ENCODE results near the gene TMEM63C.

DNA sequence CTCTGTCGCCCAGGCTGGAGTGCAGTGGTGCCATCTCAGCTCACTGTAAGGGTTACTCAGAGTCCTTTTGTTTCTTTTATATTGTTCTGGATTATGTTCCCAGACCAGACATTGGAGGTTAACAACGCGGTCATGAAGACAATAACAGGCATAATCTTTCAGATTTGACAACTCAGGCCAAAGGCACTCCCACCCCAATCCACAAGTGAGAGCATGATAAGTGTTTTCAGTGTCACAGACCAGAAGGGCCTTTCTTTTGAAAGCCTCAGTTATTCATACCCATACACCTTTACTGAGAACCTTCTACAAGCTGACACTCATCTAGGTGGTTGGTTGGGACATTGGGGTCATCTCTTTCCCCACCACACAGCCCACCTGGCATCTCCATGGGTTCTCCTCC is 2.9 kb upstream of the TMEM63C start:
- no peak for TF ChIP-seq EP300 (IDR thresholded peaks at IDR 0.05; ENCODE audit: borderline replicate concordance)
- TF ChIP-seq EGR1 (IDR thresholded peaks at IDR 0.05), result no peak
- TF ChIP-seq RAD21 (IDR thresholded peaks at IDR 0.05; ENCODE audit: low read depth), result no peak
- TF ChIP-seq, protein P1, sequence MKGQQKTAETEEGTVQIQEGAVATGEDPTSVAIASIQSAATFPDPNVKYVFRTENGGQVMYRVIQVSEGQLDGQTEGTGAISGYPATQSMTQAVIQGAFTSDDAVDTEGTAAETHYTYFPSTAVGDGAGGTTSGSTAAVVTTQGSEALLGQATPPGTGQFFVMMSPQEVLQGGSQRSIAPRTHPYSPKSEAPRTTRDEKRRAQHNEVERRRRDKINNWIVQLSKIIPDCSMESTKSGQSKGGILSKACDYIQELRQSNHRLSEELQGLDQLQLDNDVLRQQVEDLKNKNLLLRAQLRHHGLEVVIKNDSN (IDR thresholded peaks at IDR 0.05), result no peak
- no peak for TF ChIP-seq TAF1 (IDR thresholded peaks at IDR 0.05; ENCODE audit: low read depth)
- TF ChIP-seq, protein P2, sequence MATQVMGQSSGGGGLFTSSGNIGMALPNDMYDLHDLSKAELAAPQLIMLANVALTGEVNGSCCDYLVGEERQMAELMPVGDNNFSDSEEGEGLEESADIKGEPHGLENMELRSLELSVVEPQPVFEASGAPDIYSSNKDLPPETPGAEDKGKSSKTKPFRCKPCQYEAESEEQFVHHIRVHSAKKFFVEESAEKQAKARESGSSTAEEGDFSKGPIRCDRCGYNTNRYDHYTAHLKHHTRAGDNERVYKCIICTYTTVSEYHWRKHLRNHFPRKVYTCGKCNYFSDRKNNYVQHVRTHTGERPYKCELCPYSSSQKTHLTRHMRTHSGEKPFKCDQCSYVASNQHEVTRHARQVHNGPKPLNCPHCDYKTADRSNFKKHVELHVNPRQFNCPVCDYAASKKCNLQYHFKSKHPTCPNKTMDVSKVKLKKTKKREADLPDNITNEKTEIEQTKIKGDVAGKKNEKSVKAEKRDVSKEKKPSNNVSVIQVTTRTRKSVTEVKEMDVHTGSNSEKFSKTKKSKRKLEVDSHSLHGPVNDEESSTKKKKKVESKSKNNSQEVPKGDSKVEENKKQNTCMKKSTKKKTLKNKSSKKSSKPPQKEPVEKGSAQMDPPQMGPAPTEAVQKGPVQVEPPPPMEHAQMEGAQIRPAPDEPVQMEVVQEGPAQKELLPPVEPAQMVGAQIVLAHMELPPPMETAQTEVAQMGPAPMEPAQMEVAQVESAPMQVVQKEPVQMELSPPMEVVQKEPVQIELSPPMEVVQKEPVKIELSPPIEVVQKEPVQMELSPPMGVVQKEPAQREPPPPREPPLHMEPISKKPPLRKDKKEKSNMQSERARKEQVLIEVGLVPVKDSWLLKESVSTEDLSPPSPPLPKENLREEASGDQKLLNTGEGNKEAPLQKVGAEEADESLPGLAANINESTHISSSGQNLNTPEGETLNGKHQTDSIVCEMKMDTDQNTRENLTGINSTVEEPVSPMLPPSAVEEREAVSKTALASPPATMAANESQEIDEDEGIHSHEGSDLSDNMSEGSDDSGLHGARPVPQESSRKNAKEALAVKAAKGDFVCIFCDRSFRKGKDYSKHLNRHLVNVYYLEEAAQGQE (IDR thresholded peaks at IDR 0.05; ENCODE audit: low read depth), result no peak
